WI38 (cell line): ENCODE data around the gene PYCR2.

Source experiments
- H3K4me3 ChIP-seq: 2 replicates; pipeline ENCODE4 v1.5.1; 2011; ENCODE audit warnings: low read depth, mild to moderate bottlenecking, control low read depth, low read length
- TF ChIP-seq, protein P1 (sequence below): IDR thresholded peaks from 2 replicates; pipeline ENCODE4 v1.5.1; 2012; ENCODE audit warnings: low read depth, mild to moderate bottlenecking, control low read depth, low read length

Gene PYCR2

DNA sequence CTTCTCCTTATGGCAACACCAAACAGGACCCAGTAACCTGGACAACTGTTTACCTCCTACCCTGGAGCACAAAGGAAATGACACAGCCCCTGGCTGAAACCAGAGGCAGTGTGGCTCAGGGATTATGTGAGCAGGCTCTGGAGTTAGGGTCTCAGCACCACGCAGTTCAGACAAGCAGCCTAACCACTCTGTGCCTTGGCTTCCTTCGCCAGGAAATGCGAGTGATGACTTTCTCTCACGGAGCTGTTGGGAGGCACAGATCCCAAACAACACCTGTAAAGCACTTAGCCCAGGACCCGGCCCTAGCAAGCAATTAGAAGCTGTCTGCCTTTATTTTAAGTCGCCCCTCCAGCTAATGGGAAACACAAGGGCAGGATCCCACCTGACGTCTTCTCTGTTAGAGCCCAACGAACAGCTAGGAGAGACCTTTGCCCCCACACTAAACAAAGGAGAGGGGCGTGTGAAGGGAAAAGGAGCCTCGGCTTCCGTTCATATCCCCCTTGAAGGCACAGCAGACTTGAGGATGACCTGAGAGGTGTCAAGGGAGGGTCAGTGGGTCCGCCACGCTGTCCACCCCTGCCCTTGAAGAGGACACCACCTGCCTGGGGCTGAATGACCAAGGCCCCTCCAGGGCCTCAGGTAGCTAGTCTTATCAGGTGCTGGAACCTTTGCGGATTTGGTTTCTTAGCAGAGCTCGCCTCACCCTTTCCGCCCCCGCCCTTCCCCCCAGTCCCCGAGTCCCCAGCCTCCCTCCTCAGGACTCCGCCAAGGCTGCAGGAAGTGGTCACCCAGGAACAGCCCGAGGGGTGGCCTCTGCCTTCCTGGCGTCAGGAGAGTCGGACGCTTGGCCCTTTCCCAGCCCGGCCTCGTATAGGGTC is 42.7 kb downstream of the PYCR2 start:
- TF ChIP-seq, protein P1, sequence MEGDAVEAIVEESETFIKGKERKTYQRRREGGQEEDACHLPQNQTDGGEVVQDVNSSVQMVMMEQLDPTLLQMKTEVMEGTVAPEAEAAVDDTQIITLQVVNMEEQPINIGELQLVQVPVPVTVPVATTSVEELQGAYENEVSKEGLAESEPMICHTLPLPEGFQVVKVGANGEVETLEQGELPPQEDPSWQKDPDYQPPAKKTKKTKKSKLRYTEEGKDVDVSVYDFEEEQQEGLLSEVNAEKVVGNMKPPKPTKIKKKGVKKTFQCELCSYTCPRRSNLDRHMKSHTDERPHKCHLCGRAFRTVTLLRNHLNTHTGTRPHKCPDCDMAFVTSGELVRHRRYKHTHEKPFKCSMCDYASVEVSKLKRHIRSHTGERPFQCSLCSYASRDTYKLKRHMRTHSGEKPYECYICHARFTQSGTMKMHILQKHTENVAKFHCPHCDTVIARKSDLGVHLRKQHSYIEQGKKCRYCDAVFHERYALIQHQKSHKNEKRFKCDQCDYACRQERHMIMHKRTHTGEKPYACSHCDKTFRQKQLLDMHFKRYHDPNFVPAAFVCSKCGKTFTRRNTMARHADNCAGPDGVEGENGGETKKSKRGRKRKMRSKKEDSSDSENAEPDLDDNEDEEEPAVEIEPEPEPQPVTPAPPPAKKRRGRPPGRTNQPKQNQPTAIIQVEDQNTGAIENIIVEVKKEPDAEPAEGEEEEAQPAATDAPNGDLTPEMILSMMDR = no peak
- peak overlapping the region; percentile 93 for H3K4me3 ChIP-seq

- TF ChIP-seq, protein P1 = no peak
- peak overlapping the region; percentile 93; the same call in 1 of the 2 replicates for H3K4me3 ChIP-seq
These were observed 43.4 kb downstream of the PYCR2 start for GRCh38 chr1:225880636-225881035.

- H3K4me3 ChIP-seq = no peak overlapping the region
These were observed 43.8 kb downstream of the PYCR2 start for GRCh38 chr1:225880222-225880588.

GRCh38 chr1:225879521-225880221 is 44.4 kb downstream of the PYCR2 start:
- H3K4me3 ChIP-seq = no peak overlapping the region
- TF ChIP-seq, protein P1 = no peak

More at GRCh38 chr1:225880222-225880588, 43.8 kb downstream of the PYCR2 start:
- TF ChIP-seq, protein P1 = no peak

DNA sequence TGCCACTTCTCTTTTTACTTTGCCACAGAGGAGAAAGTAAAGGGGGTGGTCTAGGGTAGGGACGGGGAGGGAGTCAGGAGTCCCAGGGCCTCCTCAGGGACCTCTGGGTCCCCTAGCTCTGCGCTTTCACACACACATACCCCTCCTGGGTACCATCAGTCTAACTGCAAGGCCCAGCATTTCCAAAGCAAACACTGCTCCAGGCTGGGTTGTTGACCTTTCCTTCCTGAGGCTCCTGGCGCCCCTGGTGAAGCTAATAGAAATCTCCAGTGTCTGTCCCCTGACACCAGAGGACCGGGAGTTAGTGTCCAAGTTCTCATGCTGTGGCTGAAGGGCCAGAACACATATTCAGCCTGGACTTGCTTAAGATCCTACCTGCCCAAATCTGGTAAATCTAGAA is 45.8 kb downstream of the PYCR2 start:
- H3K4me3 ChIP-seq = no peak overlapping the region
- TF ChIP-seq, protein P1 = no peak

DNA sequence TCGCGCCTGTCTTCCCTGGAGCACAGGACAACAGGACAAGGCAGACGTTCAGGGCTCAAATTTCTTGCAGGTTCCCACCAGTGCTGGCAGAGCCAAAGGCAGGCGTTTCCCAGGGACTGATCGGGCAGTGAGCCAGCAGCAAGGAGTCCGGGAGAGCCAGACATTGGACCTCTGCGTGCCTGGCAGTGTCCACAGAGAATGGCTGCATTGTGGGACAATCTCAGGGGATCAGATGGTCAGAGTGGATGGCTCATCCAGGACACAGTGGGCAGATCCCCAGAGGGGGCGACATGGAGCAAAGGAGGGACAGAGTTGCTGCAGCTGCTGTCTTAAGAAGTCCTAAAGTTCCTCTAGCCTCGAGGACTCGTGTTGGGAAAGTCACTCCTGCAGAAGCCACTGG is 46.5 kb downstream of the PYCR2 start:
- TF ChIP-seq, protein P1 = peak; percentile 57
- H3K4me3 ChIP-seq = no peak overlapping the region

GRCh38 chr1:225876900-225877510 is 47.0 kb downstream of the PYCR2 start:
- H3K4me3 ChIP-seq = no peak overlapping the region
- TF ChIP-seq, protein P1 = no peak
